H1 (cell line): Measurements from ENCODE around the gene TNFSF12. TPM values are rescaled to one million over a fixed set of nuclear protein-coding genes. Genes with fewer than 3 reads are reported as not detected.

Experiments used
- CTCF ChIA-PET: fragments of 300-600 bp; sonication (Branson Sonifier 250); formaldehyde crosslinking; loops from one replicate; lab custom pipeline; 2021; ENCODE audit not compliant: partially characterized antibody; lab: Charles Lee
- POLR2A ChIA-PET: fragments of 300-600 bp; sonication (Branson Sonifier 250); formaldehyde crosslinking; loops from one replicate; lab custom pipeline; 2021; ENCODE audit warnings: inconsistent platforms; ENCODE audit not compliant: partially characterized antibody; lab: Charles Lee
- DNase-seq, 2 experiments: peaks; one replicate each; pipeline versions ENCODE4 v3.0.0 to v3.0.0-alpha.2; 2010 to 2022; ENCODE audit warnings: low spot score in 2 of 2, low read depth in 1 of 2, mixed read lengths in 1 of 2
- FAIRE-seq: peaks from 2 replicates; lab custom pipeline; 2011; peaks lifted over from hg19 to GRCh38; lab: Jason Lieb, UNC
- H2AFZ ChIP-seq: 2 replicates; pipeline ENCODE4 v1.8.1; 2012; ENCODE audit warnings: low read length, inconsistent platforms
- H2AK5ac ChIP-seq: 2 replicates; pipeline ENCODE4 v1.6.1; 2013; ENCODE audit warnings: low read depth, low read length
- H2BK120ac ChIP-seq: replicated peaks from 2 replicates; pipeline ENCODE3; 2013; ENCODE audit warnings: low read depth, low read length, inconsistent platforms
- H2BK12ac ChIP-seq: 2 replicates; pipeline ENCODE4 v1.6.1; 2013; ENCODE audit warnings: low read depth, low read length
- H2BK15ac ChIP-seq: 2 replicates; pipeline ENCODE4 v1.6.1; 2013; ENCODE audit warnings: low read length
- H2BK20ac ChIP-seq: 2 replicates; pipeline ENCODE4 v1.6.1; 2013; ENCODE audit warnings: low read length
- H2BK5ac ChIP-seq: 2 replicates; pipeline ENCODE4 v1.6.1; 2013; ENCODE audit warnings: low read depth, low read length
- H3K14ac ChIP-seq: 2 replicates; pipeline ENCODE4 v1.6.1; 2013; ENCODE audit warnings: inconsistent platforms; ENCODE audit not compliant: insufficient read length
- H3K18ac ChIP-seq: 2 replicates; pipeline ENCODE4 v1.6.1; 2013; ENCODE audit warnings: low read length; ENCODE audit errors: extremely low read depth
- H3K23ac ChIP-seq: 2 replicates; pipeline ENCODE4 v1.6.1; 2013; ENCODE audit warnings: inconsistent platforms; ENCODE audit not compliant: insufficient read length
- H3K23me2 ChIP-seq: 2 replicates; pipeline ENCODE4 v1.6.1; 2013; ENCODE audit warnings: low read depth, low read length
- H3K27ac ChIP-seq: 2 replicates; pipeline ENCODE4 v1.6.1; 2011; ENCODE audit warnings: low read depth, low read length, inconsistent platforms
- H3K27me3 ChIP-seq, 4 experiments: replicated peaks in 1 of 4; 1 replicate in 1 of 4; 2 replicates in 3 of 4; pipeline versions ENCODE4 v1.6.1 to v1.8.1; 2011 to 2013; ENCODE audit warnings: low read length in 3 of 4, mild to moderate bottlenecking in 3 of 4, inconsistent platforms in 2 of 4, mixed read lengths in 2 of 4, moderate library complexity in 1 of 4; ENCODE audit not compliant: control insufficient read depth in 3 of 4, insufficient read depth in 3 of 4; ENCODE audit errors: extremely low read depth in 1 of 4
- H3K36me3 ChIP-seq, 4 experiments: 2 replicates each; pipeline versions ENCODE4 v1.6.1 to v1.8.1; 2011 to 2013; ENCODE audit warnings: mild to moderate bottlenecking in 4 of 4, low read length in 3 of 4, moderate library complexity in 2 of 4, control low read depth in 1 of 4, inconsistent platforms in 1 of 4; ENCODE audit not compliant: insufficient read depth in 4 of 4, control insufficient read depth in 2 of 4
- H3K4ac ChIP-seq: replicated peaks from 2 replicates; pipeline ENCODE3; 2013; ENCODE audit warnings: low read length, low read depth, mixed read lengths, inconsistent platforms; ENCODE audit not compliant: insufficient read length
- H3K4me1 ChIP-seq, 4 experiments: replicated peaks in 1 of 4; 1 replicate in 1 of 4; 2 replicates in 3 of 4; pipeline versions ENCODE4 v1.6.1 to v1.8.1; 2011 to 2013; ENCODE audit warnings: low read length in 3 of 4, inconsistent platforms in 2 of 4, mixed read lengths in 1 of 4; ENCODE audit not compliant: insufficient read depth in 4 of 4, control insufficient read depth in 3 of 4
- H3K4me2 ChIP-seq, 2 experiments: 2 replicates each; pipeline versions ENCODE4 v1.6.1 to v1.8.1; 2011 to 2013; ENCODE audit warnings: low read depth in 2 of 2, low read length in 2 of 2, control low read depth in 1 of 2, inconsistent platforms in 1 of 2, mild to moderate bottlenecking in 1 of 2; ENCODE audit not compliant: insufficient read depth in 1 of 2
- H3K4me3 ChIP-seq, 4 experiments: fragments of 200-600, 300-600 bp in 1 of 4; sonication (generic), shearing (Covaris generic), sonication (Bioruptor Twin) in 1 of 4; 2 replicates each; pipeline versions ENCODE4 v1.5.1 to v1.8.1; 2011 to 2016; ENCODE audit warnings: low read length in 4 of 4, low read depth in 3 of 4, control low read depth in 2 of 4, inconsistent platforms in 2 of 4, mild to moderate bottlenecking in 2 of 4, mixed read lengths in 1 of 4, moderate library complexity in 1 of 4; ENCODE audit not compliant: insufficient read depth in 2 of 4; ENCODE audit errors: extremely low read depth in 1 of 4
- H3K56ac ChIP-seq: replicated peaks from 2 replicates; pipeline ENCODE3; 2013; ENCODE audit warnings: low read depth, mild to moderate bottlenecking, mixed read lengths, low read length, inconsistent platforms; ENCODE audit not compliant: insufficient read length
- H3K79me1 ChIP-seq: 2 replicates; pipeline ENCODE4 v1.6.1; 2013; ENCODE audit warnings: low read depth, low read length, control low read depth
- H3K79me2 ChIP-seq, 2 experiments: 2 replicates each; pipeline versions ENCODE4 v1.6.1 to v1.8.1; 2012 to 2013; ENCODE audit warnings: low read length in 2 of 2, mild to moderate bottlenecking in 2 of 2, inconsistent platforms in 1 of 2; ENCODE audit not compliant: insufficient read depth in 2 of 2, control insufficient read depth in 1 of 2
- H3K9ac ChIP-seq, 4 experiments: replicated peaks in 1 of 4; 1 replicate in 1 of 4; 2 replicates in 3 of 4; pipeline versions ENCODE4 v1.6.1 to v1.8.1; 2011 to 2013; ENCODE audit warnings: low read depth in 3 of 4, low read length in 3 of 4, control low read depth in 2 of 4, mild to moderate bottlenecking in 2 of 4, moderate library complexity in 2 of 4, inconsistent platforms in 1 of 4; ENCODE audit errors: extremely low read depth in 1 of 4
- H3K9me3 ChIP-seq, 2 experiments: 2 replicates each; pipeline versions ENCODE4 v1.6.1 to v1.8.1; 2012 to 2013; ENCODE audit warnings: mild to moderate bottlenecking in 2 of 2, moderate library complexity in 2 of 2, control low read depth in 1 of 2, inconsistent platforms in 1 of 2, low read depth in 1 of 2, low read length in 1 of 2, mixed read lengths in 1 of 2; ENCODE audit not compliant: insufficient read depth in 2 of 2
- H4K20me1 ChIP-seq, 2 experiments: replicated peaks in 1 of 2; 2 replicates each; pipeline versions ENCODE3 to v1.8.1; 2011 to 2013; ENCODE audit warnings: inconsistent platforms in 2 of 2, low read length in 2 of 2, mild to moderate bottlenecking in 1 of 2; ENCODE audit not compliant: insufficient read depth in 2 of 2, control insufficient read depth in 1 of 2
- H4K5ac ChIP-seq: 2 replicates; pipeline ENCODE4 v1.6.1; 2013; ENCODE audit warnings: low read length, low read depth, mixed read lengths, inconsistent platforms; ENCODE audit not compliant: insufficient read length
- H4K8ac ChIP-seq: 2 replicates; pipeline ENCODE4 v1.8.0; 2013; ENCODE audit warnings: mild to moderate bottlenecking, moderate library complexity, low read length, inconsistent platforms; ENCODE audit not compliant: insufficient read depth; ENCODE audit errors: extremely low read depth
- H4K91ac ChIP-seq: replicated peaks from 2 replicates; pipeline ENCODE3; 2013; ENCODE audit warnings: low read length, mixed read lengths, inconsistent platforms; ENCODE audit not compliant: insufficient read length
- BCL11A ChIP-seq, 2 experiments: IDR thresholded peaks; one replicate each; pipeline ENCODE4 v1.6.1; 2011; ENCODE audit warnings: low read depth in 2 of 2, low read length in 2 of 2, mild to moderate bottlenecking in 2 of 2
- CBX8 ChIP-seq: fragments of 300-800, 300-1000 bp; sonication (generic); IDR thresholded peaks from 2 replicates; pipeline ENCODE4 v1.7.1; 2016; ENCODE audit warnings: low read depth, low read length, borderline replicate concordance
- EP300 ChIP-seq, 2 experiments: IDR thresholded peaks; 1 replicate in 1 of 2; 2 replicates in 1 of 2; pipeline ENCODE4 v1.6.1; 2011 to 2012; ENCODE audit warnings: low read depth in 2 of 2, low read length in 2 of 2, mild to moderate bottlenecking in 2 of 2, borderline replicate concordance in 1 of 2, inconsistent platforms in 1 of 2, moderate library complexity in 1 of 2
- HDAC6 ChIP-seq: IDR thresholded peaks from one replicate; pipeline ENCODE4 v1.7.1; 2012; ENCODE audit warnings: low read depth, mild to moderate bottlenecking, inconsistent platforms, low read length, moderate library complexity
- PHF8 ChIP-seq: fragments of 200-600 bp; sonication (generic); conservative IDR thresholded peaks from 2 replicates; pipeline ENCODE4 v1.7.1; 2012; ENCODE audit warnings: low read depth, mild to moderate bottlenecking, inconsistent platforms, low read length, moderate library complexity
- RAD21 ChIP-seq, 2 experiments: IDR thresholded peaks in 1 of 2; conservative IDR thresholded peaks in 1 of 2; 2 replicates each; pipeline ENCODE4 v1.6.1; 2011; ENCODE audit warnings: low read depth in 2 of 2, low read length in 2 of 2, improper control_type of control experiment in 1 of 2, inconsistent platforms in 1 of 2, mild to moderate bottlenecking in 1 of 2, moderate library complexity in 1 of 2
- TBP ChIP-seq: IDR thresholded peaks from 2 replicates; pipeline ENCODE4 v1.6.1; 2011; ENCODE audit warnings: low read depth, low read length, improper control_type of control experiment
- WGBS, 2 experiments: shearing (Covaris generic) in 1 of 2; methylation state at CpG; one replicate each; pipeline versions ENCODE4 v1.1.6 to v1.1.7; 2013 to 2015; ENCODE audit warnings: low lambda C conversion rate in 2 of 2, mixed read lengths in 2 of 2, inconsistent platforms in 1 of 2, low coverage in 1 of 2, missing lambda C conversion rate in 1 of 2; ENCODE audit not compliant: insufficient replicate concordance in 2 of 2, insufficient coverage in 1 of 2, insufficient read length in 1 of 2; ENCODE audit errors: extremely low coverage in 1 of 2, missing lambda C conversion rate in 1 of 2; 5-methylcytosine and 5-hydroxymethylcytosine counted together
- polyA plus RNA-seq, 7 experiments: library from polyadenylated mRNA; depleted of rRNA in 3 of 7; stranded (reverse) in 5 of 7; unstranded in 2 of 7; fragments of >200 nt in 5 of 7; fragments of 200-250 nt in 2 of 7; gene quantifications; 1 replicate in 5 of 7; 2 replicates in 1 of 7; 4 replicates in 1 of 7; pipeline versions ENCODE4 v1.2.1 to v1.2.3, GENCODE V29; 2011 to 2013; ENCODE audit warnings: missing spikeins in 2 of 7, mixed read lengths in 2 of 7
- total RNA-seq: library from RNA; stranded (reverse); fragmentation: NEBNext Ultra II Directional; extraction: Animal tissue kit (Norgen Biotek cat#: 25700); gene quantifications from 2 replicates; pipeline ENCODE4 v1.2.1, GENCODE V29; 2021

The TNFSF12 gene
- total and polyA plus RNA-seq, 2 of the 8 experiments (the other 6 are each of a cell fraction or from before 2014, with no cell fraction given), result 7.2 to 9.6 TPM

DNA sequence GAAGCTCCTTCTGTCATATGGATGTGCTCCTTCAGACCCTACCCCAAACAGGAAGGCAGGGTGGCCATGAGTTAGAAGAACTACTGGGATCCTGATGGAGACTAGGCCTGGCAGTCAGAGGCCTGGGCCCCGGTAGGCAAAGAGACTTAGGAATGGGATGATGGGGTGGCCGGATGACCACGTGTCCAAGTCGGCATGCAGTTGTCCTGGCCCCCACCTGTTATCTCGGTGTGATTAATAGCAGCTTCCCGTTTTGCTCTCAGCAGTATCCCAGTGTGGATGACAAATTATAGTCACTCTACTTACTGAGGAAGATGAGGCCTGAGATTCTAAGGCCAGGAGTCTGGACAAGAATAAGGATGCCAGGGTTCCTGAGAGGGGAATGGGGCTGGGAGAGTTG is 1.5 kb downstream of the TNFSF12 start:
- no peak overlapping the region; the same call in 1 of the 2 replicates for H4K8ac ChIP-seq
- no peak overlapping the region for H2BK12ac ChIP-seq
- H3K27me3 ChIP-seq, result peaks cover 0 to 5% (median 3%) of the 10 kb centered on the region in 4 experiments; a peak in 4 of 7 replicates
- no peak overlapping the region for H3K23ac ChIP-seq
- no peak overlapping the region for H3K56ac ChIP-seq
- DNase-seq (no peak), FAIRE-seq (no peak)
- H3K4ac ChIP-seq, result no peak overlapping the region
- no peak overlapping the region for H3K4me3 ChIP-seq
- POLR2A ChIA-PET, result interaction anchor here (1.1 to 37.5 kb wide), 6 partner anchors 7 to 66 kb away, joined by 3 to 1144 read pairs (median 7); partner anchors contain the start of genes CD68, MPDU1, POLR2A and SOX15
- H3K36me3 ChIP-seq, result no peaks in the 10 kb centered on the region
- no peaks in the 10 kb centered on the region for H3K79me1 ChIP-seq
- H2AFZ ChIP-seq, result no peak overlapping the region
- TF ChIP-seq PHF8, result no peak
- TF ChIP-seq CBX8, result no peak
- TF ChIP-seq RAD21 (IDR thresholded peaks at IDR 0.05 in 1 of 2, conservative IDR thresholded peaks at IDR 0.05 in 1 of 2; ENCODE audit: low read depth in 2 of 2, low read length in 2 of 2), result no peak
- no peak for TF ChIP-seq HDAC6
- no peak for TF ChIP-seq TBP
- no peak for TF ChIP-seq BCL11A (IDR thresholded peaks at IDR 0.05; ENCODE audit: low read depth in 2 of 2, low read length in 2 of 2)
- TF ChIP-seq EP300 (IDR thresholded peaks at IDR 0.05; ENCODE audit: borderline replicate concordance in 1 of 2, low read depth in 2 of 2, low read length in 2 of 2), result no peak
- no peak overlapping the region for H2BK120ac ChIP-seq
- H2BK5ac ChIP-seq, result no peak overlapping the region
- H3K9me3 ChIP-seq, result no peaks in the 10 kb centered on the region
- no peak overlapping the region for H4K5ac ChIP-seq
- no peak overlapping the region; a peak in 1 of 4 replicates for H3K4me2 ChIP-seq
- H3K4me1 ChIP-seq, result peaks cover 0 to 6% (median 4%) of the 10 kb centered on the region in 4 experiments; a peak in 4 of 7 replicates
- no peak overlapping the region for H4K91ac ChIP-seq
- CTCF ChIA-PET, result interaction anchor here (0.6 to 3.9 kb wide), 3 partner anchors 10 to 23 kb away, joined by 3 to 27 read pairs (median 4); partner anchors contain the start of gene SENP3
- H2AK5ac ChIP-seq, result no peak overlapping the region
- peaks cover 0 to 7% of the 10 kb centered on the region in 2 experiments for H4K20me1 ChIP-seq
- no peak overlapping the region for H3K14ac ChIP-seq
- WGBS, 2 experiments, result 93% methylated on average over 2 of the region's 6 CpGs; no CpG with 5 or more reads in 1 of the 2 experiments
- no peak overlapping the region for H3K27ac ChIP-seq
- no peak overlapping the region for H3K18ac ChIP-seq
- peaks cover 6% of the 10 kb centered on the region; the same call in 1 of the 2 replicates for H3K23me2 ChIP-seq
- H3K79me2 ChIP-seq, result no peaks in the 10 kb centered on the region
- no peak overlapping the region for H3K9ac ChIP-seq
- no peak overlapping the region for H2BK20ac ChIP-seq
- H2BK15ac ChIP-seq, result no peak overlapping the region
